ENCODE data around the gene NEURL1.

DNA sequence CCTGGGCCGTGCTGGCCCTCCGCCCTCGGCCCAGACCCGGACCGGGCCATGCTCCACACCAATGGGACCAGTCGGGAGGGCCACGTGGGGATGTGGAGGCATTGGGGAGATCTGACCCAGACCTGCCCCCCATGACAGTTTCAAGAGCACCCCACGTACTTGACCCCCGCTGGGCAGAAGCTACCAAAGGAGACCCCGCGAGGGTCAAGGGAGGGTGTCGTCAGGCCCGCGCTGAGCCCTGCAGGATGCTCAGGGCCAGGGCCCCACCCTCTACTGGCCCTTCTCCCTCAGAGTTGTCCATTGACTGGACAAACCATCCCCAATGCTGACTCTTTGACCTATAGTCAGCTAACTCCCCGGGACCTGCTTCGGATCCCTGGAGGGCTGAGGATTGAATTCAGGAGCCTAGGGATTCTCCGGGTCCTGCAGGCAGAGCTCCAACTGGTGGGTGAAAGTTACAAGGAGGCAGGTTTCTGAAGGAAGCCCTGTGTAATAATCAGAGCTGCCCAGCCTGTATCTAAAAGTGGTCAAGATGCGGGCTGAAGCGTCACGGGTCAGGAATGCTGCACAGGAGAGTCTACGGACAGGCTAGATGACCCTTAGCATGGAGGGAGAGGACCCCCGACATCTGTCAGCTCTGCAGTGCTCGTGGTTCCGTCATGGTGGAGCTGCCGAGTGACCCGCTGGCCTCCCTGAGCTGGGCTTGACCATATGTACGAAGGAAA is 40.8 kb upstream of the NEURL1 start:
- TF ChIP-seq POLR2A (IDR thresholded peaks at IDR 0.05; ENCODE audit: low read length) (no peak), GATA1 (IDR thresholded peaks at IDR 0.05; ENCODE audit: low read depth, low read length) (no peak)

Data from erythroblast (primary cell).